K562 (cell line): ENCODE data around the gene DBNL. TPM values are rescaled to one million over a fixed set of nuclear protein-coding genes. Genes with fewer than 3 reads are reported as not detected.
A peak's percentile ranks its signal among the peaks of the same experiment; 100 is the strongest.

Experiments used
- BRD4 ChIP-seq: fragments of 200-600 bp; sonication (generic); IDR thresholded peaks from 2 replicates; pipeline ENCODE4 v1.6.1; 2017; ENCODE audit warnings: inconsistent platforms
- CHD2 ChIP-seq: IDR thresholded peaks from 2 replicates; pipeline ENCODE4 v1.6.1; 2011; ENCODE audit warnings: low read depth, low read length
- HEY1 ChIP-seq: fragments of 250-450 bp; sonication (Bioruptor Pico); IDR thresholded peaks from 2 replicates; pipeline ENCODE4 v1.5.0; 2020; ENCODE audit warnings: mild to moderate bottlenecking, moderate library complexity, borderline replicate concordance
- MTA1 ChIP-seq: fragments of 450-650 bp; IDR thresholded peaks from 2 replicates; pipeline ENCODE4 v1.6.1; 2017; ENCODE audit warnings: borderline replicate concordance
- NR2F6 ChIP-seq: fragments of 450-650 bp; formaldehyde crosslinking; IDR thresholded peaks from 2 replicates; pipeline ENCODE4 v1.4.0; 2020; ENCODE audit warnings: mild to moderate bottlenecking
- PCBP1 ChIP-seq: fragments of 200-400 bp; formaldehyde crosslinking; IDR thresholded peaks from 2 replicates; pipeline ENCODE4 v1.6.1; 2018; ENCODE audit warnings: mild to moderate bottlenecking, low read depth, low read length; ENCODE audit not compliant: poor library complexity, severe bottlenecking
- POLR2AphosphoS2 ChIP-seq: IDR thresholded peaks from 2 replicates; pipeline ENCODE4 v1.6.1; 2012; ENCODE audit warnings: low read length, improper control_type of control experiment
- POLR2G ChIP-seq: fragments of 200-400 bp; formaldehyde crosslinking; IDR thresholded peaks from 2 replicates; pipeline ENCODE4 v1.6.1; 2017; ENCODE audit warnings: low read depth, mild to moderate bottlenecking, antibody characterized with exemption, low read length, moderate library complexity
- POLR2H ChIP-seq: IDR thresholded peaks from 2 replicates; pipeline ENCODE4 v1.6.1; 2016; ENCODE audit warnings: missing genetic modification characterization, low read depth, mild to moderate bottlenecking, control low read depth, missing compliant biosample characterization, moderate library complexity
- RFX7 ChIP-seq: fragments of 250-450 bp; sonication (Bioruptor Pico); IDR thresholded peaks from 2 replicates; pipeline ENCODE4 v1.5.1; 2021; ENCODE audit warnings: mild to moderate bottlenecking
- SRSF7 ChIP-seq: fragments of 200-400 bp; formaldehyde crosslinking; optimal IDR thresholded peaks from 2 replicates; pipeline ENCODE3; 2017; ENCODE audit warnings: mild to moderate bottlenecking, low read depth, low read length
- ZNF140 ChIP-seq: fragments of 250-450 bp; sonication (Bioruptor Pico); IDR thresholded peaks from 2 replicates; pipeline ENCODE4 v1.8.0; 2021; ENCODE audit warnings: moderate library complexity, mild to moderate bottlenecking, inconsistent platforms
- ZNF146 ChIP-seq: IDR thresholded peaks from one replicate; pipeline ENCODE4 v1.6.1; 2018; ENCODE audit warnings: missing compliant biosample characterization; ENCODE audit not compliant: unreplicated experiment
- ZNF212 ChIP-seq: fragments of 450-650 bp; formaldehyde crosslinking; IDR thresholded peaks from 2 replicates; pipeline ENCODE4 v1.4.0; 2020; ENCODE audit warnings: mild to moderate bottlenecking
- ZNF232 ChIP-seq: sonication (generic); formaldehyde crosslinking; IDR thresholded peaks from 2 replicates; pipeline ENCODE4 v1.8.0; 2022; ENCODE audit warnings: mild to moderate bottlenecking, missing genetic modification reagents
- ZNF408 ChIP-seq: fragments of 250-450 bp; sonication (Bioruptor Pico); IDR thresholded peaks from 2 replicates; pipeline ENCODE4 v1.4.0; 2020; ENCODE audit warnings: low read depth, mild to moderate bottlenecking, moderate library complexity
- ZNF561 ChIP-seq: fragments of 450-650 bp; formaldehyde crosslinking; conservative IDR thresholded peaks from 2 replicates; pipeline ENCODE4 v1.4.0; 2020; ENCODE audit warnings: mild to moderate bottlenecking, moderate library complexity
- ZSCAN29 ChIP-seq: fragments of 450-650 bp; IDR thresholded peaks from 2 replicates; pipeline ENCODE4 v1.6.1; 2017
- polyA plus RNA-seq, 8 experiments: library from polyadenylated mRNA; depleted of rRNA in 4 of 8; stranded (reverse) in 5 of 8; unstranded in 3 of 8; fragments of >200 nt; fragmentation: Nextera tagmentation in 2 of 8; fragmentation: Illumina TruSeq in 1 of 8; extraction: Ambion mirVana in 2 of 8; extraction: Trizol in 1 of 8; gene quantifications; 2 replicates each; pipeline versions ENCODE4 v1.2.1 to v1.2.3, GENCODE V29; 2011 to 2014; ENCODE audit warnings: inconsistent platforms in 1 of 8, missing spikeins in 1 of 8
- total RNA-seq, 7 experiments: library from RNA; depleted of rRNA in 6 of 7; stranded (reverse); fragments of >200 nt in 6 of 7; fragmentation: Illumina TruSeq in 2 of 7; extraction: Trizol in 2 of 7; gene quantifications; 2 replicates each; pipeline versions ENCODE4 v1.2.1 to v1.2.3, GENCODE V29; 2011 to 2021; ENCODE audit warnings: low replicate concordance in 1 of 7
- TF ChIP-seq, protein P1 (sequence below): fragments of 450-650 bp; IDR thresholded peaks from 2 replicates; pipeline ENCODE4 v1.7.0; 2016; ENCODE audit warnings: borderline replicate concordance
- TF ChIP-seq, protein P2 (sequence below), 2 experiments: fragments of 450-650 bp; formaldehyde crosslinking in 1 of 2; IDR thresholded peaks; 2 replicates each; pipeline versions ENCODE4 v1.4.0 to v1.6.1; 2014 to 2020; ENCODE audit warnings: mild to moderate bottlenecking in 2 of 2, borderline replicate concordance in 1 of 2, low read depth in 1 of 2

Gene DBNL
- total and polyA plus RNA-seq, 9 of the 15 experiments (the other 6 are each of a cell fraction or from before 2014, with no cell fraction given): 1.9 to 65.1 (median 38.9) TPM

DNA sequence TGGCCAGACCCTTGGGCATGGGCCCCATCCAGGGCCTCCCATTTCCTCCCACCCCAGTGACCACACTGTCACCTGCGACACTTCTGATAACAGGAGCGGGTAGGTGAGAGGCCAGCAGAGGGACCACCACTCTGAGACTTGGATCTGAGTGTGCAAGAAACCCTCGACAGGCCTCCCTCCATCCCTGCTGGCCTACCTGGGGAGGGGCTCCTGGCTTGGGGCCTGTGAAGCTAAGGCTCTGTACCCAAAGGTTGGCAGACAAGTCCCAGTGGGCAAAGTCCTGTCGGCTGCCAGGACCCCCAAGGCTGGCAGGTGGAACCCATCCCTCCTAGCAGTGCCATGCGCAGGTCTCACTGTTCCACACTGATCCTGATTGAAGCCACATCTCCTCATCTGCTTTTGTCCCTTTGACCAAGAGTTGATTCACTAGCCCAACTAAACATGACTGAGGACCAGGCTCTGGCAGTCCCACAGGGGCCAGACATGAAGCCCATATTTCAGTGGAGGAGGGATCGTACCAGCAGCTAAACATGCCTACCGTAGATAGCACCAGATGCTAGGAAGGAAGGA is 22.1 kb downstream of the DBNL start (continued):
- TF ChIP-seq, protein P1, sequence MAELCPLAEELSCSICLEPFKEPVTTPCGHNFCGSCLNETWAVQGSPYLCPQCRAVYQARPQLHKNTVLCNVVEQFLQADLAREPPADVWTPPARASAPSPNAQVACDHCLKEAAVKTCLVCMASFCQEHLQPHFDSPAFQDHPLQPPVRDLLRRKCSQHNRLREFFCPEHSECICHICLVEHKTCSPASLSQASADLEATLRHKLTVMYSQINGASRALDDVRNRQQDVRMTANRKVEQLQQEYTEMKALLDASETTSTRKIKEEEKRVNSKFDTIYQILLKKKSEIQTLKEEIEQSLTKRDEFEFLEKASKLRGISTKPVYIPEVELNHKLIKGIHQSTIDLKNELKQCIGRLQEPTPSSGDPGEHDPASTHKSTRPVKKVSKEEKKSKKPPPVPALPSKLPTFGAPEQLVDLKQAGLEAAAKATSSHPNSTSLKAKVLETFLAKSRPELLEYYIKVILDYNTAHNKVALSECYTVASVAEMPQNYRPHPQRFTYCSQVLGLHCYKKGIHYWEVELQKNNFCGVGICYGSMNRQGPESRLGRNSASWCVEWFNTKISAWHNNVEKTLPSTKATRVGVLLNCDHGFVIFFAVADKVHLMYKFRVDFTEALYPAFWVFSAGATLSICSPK: no peak
- TF ChIP-seq ZNF212 (CRISPR knock-in tag): no peak
- TF ChIP-seq NR2F6 (CRISPR knock-in tag): no peak
- no peak for TF ChIP-seq HEY1 (CRISPR knock-in tag)
- TF ChIP-seq POLR2G: peak; percentile 47; the same call in 1 of the 2 replicates
- no peak for TF ChIP-seq POLR2H (tag)
- TF ChIP-seq ZNF232 (CRISPR knock-in tag): no peak
- TF ChIP-seq MTA1: no peak
- TF ChIP-seq POLR2AphosphoS2: peak; percentile 41; the same call in 1 of the 2 replicates
- TF ChIP-seq CHD2: 0 out of 2 replicates have a peak, but pooled peaks have one; percentile 5
- no peak for TF ChIP-seq RFX7 (CRISPR knock-in tag)
- no peak for TF ChIP-seq PCBP1
- TF ChIP-seq ZSCAN29: no peak
- TF ChIP-seq ZNF408 (CRISPR knock-in tag): no peak
- 0 out of 2 replicates have a peak, but pooled peaks have one; percentile 4 for TF ChIP-seq ZNF561 (CRISPR knock-in tag)
- TF ChIP-seq BRD4: no peak
- TF ChIP-seq, protein P2, sequence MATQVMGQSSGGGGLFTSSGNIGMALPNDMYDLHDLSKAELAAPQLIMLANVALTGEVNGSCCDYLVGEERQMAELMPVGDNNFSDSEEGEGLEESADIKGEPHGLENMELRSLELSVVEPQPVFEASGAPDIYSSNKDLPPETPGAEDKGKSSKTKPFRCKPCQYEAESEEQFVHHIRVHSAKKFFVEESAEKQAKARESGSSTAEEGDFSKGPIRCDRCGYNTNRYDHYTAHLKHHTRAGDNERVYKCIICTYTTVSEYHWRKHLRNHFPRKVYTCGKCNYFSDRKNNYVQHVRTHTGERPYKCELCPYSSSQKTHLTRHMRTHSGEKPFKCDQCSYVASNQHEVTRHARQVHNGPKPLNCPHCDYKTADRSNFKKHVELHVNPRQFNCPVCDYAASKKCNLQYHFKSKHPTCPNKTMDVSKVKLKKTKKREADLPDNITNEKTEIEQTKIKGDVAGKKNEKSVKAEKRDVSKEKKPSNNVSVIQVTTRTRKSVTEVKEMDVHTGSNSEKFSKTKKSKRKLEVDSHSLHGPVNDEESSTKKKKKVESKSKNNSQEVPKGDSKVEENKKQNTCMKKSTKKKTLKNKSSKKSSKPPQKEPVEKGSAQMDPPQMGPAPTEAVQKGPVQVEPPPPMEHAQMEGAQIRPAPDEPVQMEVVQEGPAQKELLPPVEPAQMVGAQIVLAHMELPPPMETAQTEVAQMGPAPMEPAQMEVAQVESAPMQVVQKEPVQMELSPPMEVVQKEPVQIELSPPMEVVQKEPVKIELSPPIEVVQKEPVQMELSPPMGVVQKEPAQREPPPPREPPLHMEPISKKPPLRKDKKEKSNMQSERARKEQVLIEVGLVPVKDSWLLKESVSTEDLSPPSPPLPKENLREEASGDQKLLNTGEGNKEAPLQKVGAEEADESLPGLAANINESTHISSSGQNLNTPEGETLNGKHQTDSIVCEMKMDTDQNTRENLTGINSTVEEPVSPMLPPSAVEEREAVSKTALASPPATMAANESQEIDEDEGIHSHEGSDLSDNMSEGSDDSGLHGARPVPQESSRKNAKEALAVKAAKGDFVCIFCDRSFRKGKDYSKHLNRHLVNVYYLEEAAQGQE (IDR thresholded peaks at IDR 0.05; ENCODE audit: borderline replicate concordance): no peak
- TF ChIP-seq, protein P2 (CRISPR knock-in tag; IDR thresholded peaks at IDR 0.05; ENCODE audit: low read depth): no peak
- no peak for TF ChIP-seq SRSF7
- TF ChIP-seq ZNF140 (CRISPR knock-in tag): no peak
- TF ChIP-seq ZNF146 (CRISPR knock-in tag): no peak
